HEK293 (cell line): ENCODE measurements around the gene GCK.

Experiments
- CTCF ChIA-PET: fragments of 350-600 bp; formaldehyde crosslinking; extraction: SDS; loops from one replicate; lab custom pipeline; 2021; ENCODE audit warnings: antibody characterized with exemption; lab: Yijun Ruan, JAX
- POLR2A ChIA-PET: fragments of 300-600 bp; formaldehyde crosslinking; extraction: SDS; loops from one replicate; lab custom pipeline; 2020; ENCODE audit warnings: antibody characterized with exemption, inconsistent platforms; lab: Yijun Ruan, JAX
- H3K27ac ChIP-seq: fragments of 200-500 bp; sonication (Bioruptor generic); 2 replicates; pipeline ENCODE4 v1.5.1; 2014; ENCODE audit warnings: low read depth, low read length, control low read depth, inconsistent platforms; ENCODE audit errors: extremely low read depth
- H3K36me3 ChIP-seq, 2 experiments: fragments of 200-500 bp in 1 of 2; sonication (Bioruptor generic) in 1 of 2; 1 replicate in 1 of 2; 2 replicates in 1 of 2; pipeline ENCODE4 v1.5.1; 2014 to 2017; ENCODE audit warnings: inconsistent platforms in 2 of 2, low read length in 2 of 2; ENCODE audit not compliant: control insufficient read depth in 2 of 2, insufficient read depth in 1 of 2
- H3K4me1 ChIP-seq: fragments of 200-500 bp; sonication (Bioruptor generic); 2 replicates; pipeline ENCODE4 v1.5.1; 2014; ENCODE audit warnings: mild to moderate bottlenecking, low read length, inconsistent platforms; ENCODE audit not compliant: control insufficient read depth, insufficient read depth
- H3K4me3 ChIP-seq: 2 replicates; pipeline ENCODE4 v1.5.1; 2011; ENCODE audit warnings: low read depth, mild to moderate bottlenecking, control low read depth, low read length, moderate library complexity
- H3K9me3 ChIP-seq: fragments of 200-500 bp; sonication (Bioruptor generic); 2 replicates; pipeline ENCODE4 v1.5.1; 2014; ENCODE audit warnings: low read depth, low read length, inconsistent platforms; ENCODE audit not compliant: control insufficient read depth, insufficient read depth
- EGR2 ChIP-seq: fragments of 450-650 bp; formaldehyde crosslinking; IDR thresholded peaks from 2 replicates; pipeline ENCODE4 v1.5.1; 2016; ENCODE audit warnings: low read depth, missing biosample characterization, missing genetic modification characterization
- GLIS2 ChIP-seq: fragments of 450-650 bp; formaldehyde crosslinking; IDR thresholded peaks from 2 replicates; pipeline ENCODE4 v1.5.1; 2016; ENCODE audit warnings: missing biosample characterization, missing genetic modification characterization
- PRDM4 ChIP-seq: fragments of 450-650 bp; formaldehyde crosslinking; IDR thresholded peaks from 2 replicates; pipeline ENCODE4 v1.5.1; 2017; ENCODE audit warnings: missing biosample characterization, missing genetic modification characterization
- WT1 ChIP-seq: fragments of 450-650 bp; formaldehyde crosslinking; IDR thresholded peaks from 2 replicates; pipeline ENCODE4 v1.5.1; 2016; ENCODE audit warnings: missing biosample characterization, missing genetic modification characterization
- ZBTB26 ChIP-seq: fragments of 450-650 bp; formaldehyde crosslinking; optimal IDR thresholded peaks from 2 replicates; pipeline ENCODE3; 2016; ENCODE audit warnings: missing biosample characterization, mild to moderate bottlenecking, missing genetic modification characterization
- ZBTB7A ChIP-seq: fragments of 450-650 bp; formaldehyde crosslinking; IDR thresholded peaks from 2 replicates; pipeline ENCODE4 v1.5.1; 2016; ENCODE audit warnings: low read depth, missing biosample characterization, missing genetic modification characterization
- ZFHX2 ChIP-seq: fragments of 450-650 bp; formaldehyde crosslinking; conservative IDR thresholded peaks from 2 replicates; pipeline ENCODE4 v1.5.1; 2016; ENCODE audit warnings: missing biosample characterization, missing genetic modification characterization
- ZIC2 ChIP-seq: fragments of 450-650 bp; formaldehyde crosslinking; IDR thresholded peaks from 2 replicates; pipeline ENCODE4 v1.5.1; 2016; ENCODE audit warnings: missing biosample characterization, missing genetic modification characterization
- ZNF133 ChIP-seq: fragments of 450-650 bp; formaldehyde crosslinking; IDR thresholded peaks from 2 replicates; pipeline ENCODE4 v1.5.1; 2016; ENCODE audit warnings: missing biosample characterization, missing genetic modification characterization
- ZNF211 ChIP-seq: fragments of 450-650 bp; formaldehyde crosslinking; IDR thresholded peaks from 2 replicates; pipeline ENCODE4 v1.5.1; 2016; ENCODE audit warnings: low read depth, missing biosample characterization, missing genetic modification characterization
- ZNF311 ChIP-seq: fragments of 450-650 bp; formaldehyde crosslinking; IDR thresholded peaks from 2 replicates; pipeline ENCODE4 v1.5.1; 2017; ENCODE audit warnings: missing biosample characterization, missing genetic modification characterization, borderline replicate concordance
- ZNF354C ChIP-seq: fragments of 450-650 bp; formaldehyde crosslinking; IDR thresholded peaks from 2 replicates; pipeline ENCODE4 v1.5.1; 2016; ENCODE audit warnings: missing biosample characterization, missing genetic modification characterization, low read depth, borderline replicate concordance
- ZNF837 ChIP-seq: fragments of 450-650 bp; formaldehyde crosslinking; IDR thresholded peaks from 2 replicates; pipeline ENCODE4 v1.5.1; 2016; ENCODE audit warnings: missing biosample characterization, missing genetic modification characterization

Gene GCK

GRCh38 chr7:44213206-44213876, 24.1 kb upstream of the GCK start (continued):
- no peak for TF ChIP-seq ZNF354C

- TF ChIP-seq ZFHX2 (tag by site-specific recombination): peak; percentile 87
- peak; percentile 81 for TF ChIP-seq EGR2 (tag by site-specific recombination)
- TF ChIP-seq ZNF133 (tag by site-specific recombination): no peak
- no peak for TF ChIP-seq WT1 (tag by site-specific recombination)
- TF ChIP-seq, all 188 proteins: peak for 2
- H3K4me3 ChIP-seq: no peak overlapping the region
- H3K9me3 ChIP-seq: no peaks in the 10 kb centered on the region
- H3K36me3 ChIP-seq: peaks cover 9 to 56% of the 10 kb centered on the region in 2 experiments; a peak in 2 of 3 replicates
- CTCF ChIA-PET: interaction anchor here (1.1 to 3.3 kb wide), 4 partner anchors 11 to 79 kb away, joined by 3 to 13 read pairs (median 3); no protein-coding TSS in a partner anchor
- H3K27ac ChIP-seq: no peak overlapping the region
- H3K4me1 ChIP-seq: no peaks in the 10 kb centered on the region
- POLR2A ChIA-PET: no interaction called here
Measured at GRCh38 chr7:44212581-44213184, 23.4 kb upstream of the GCK start.

GRCh38 chr7:44212018-44212417, 22.8 kb upstream of the GCK start:
- no peaks in the 10 kb centered on the region for H3K9me3 ChIP-seq
- CTCF ChIA-PET: interaction anchor here (0.8 to 1.3 kb wide), 3 partner anchors 16 to 32 kb away, joined by 3 to 6 read pairs (median 3); no protein-coding TSS in a partner anchor
- H3K4me3 ChIP-seq: no peak overlapping the region
- H3K27ac ChIP-seq: no peak overlapping the region
- POLR2A ChIA-PET: no interaction called here
- H3K4me1 ChIP-seq: no peaks in the 10 kb centered on the region
- peaks cover 13 to 62% of the 10 kb centered on the region in 2 experiments; a peak in 2 of 3 replicates for H3K36me3 ChIP-seq
- TF ChIP-seq ZIC2 (peak; percentile 25; the same call in 1 of the 2 replicates), ZNF837 (tag by site-specific recombination) (no peak), ZNF211 (tag by site-specific recombination) (no peak), PRDM4 (tag by site-specific recombination) (no peak), GLIS2 (no peak), ZBTB26 (tag by site-specific recombination) (no peak)

GRCh38 chr7:44211126-44211675, 22.0 kb upstream of the GCK start:
- Histone ChIP-seq H3K9me3 (no peaks in the 10 kb centered on the region), H3K27ac (no peak overlapping the region), H3K36me3 (peaks cover 13 to 69% of the 10 kb centered on the region in 2 experiments; a peak in 2 of 3 replicates), H3K4me3 (no peak overlapping the region), H3K4me1 (no peaks in the 10 kb centered on the region)
- POLR2A ChIA-PET: no interaction called here
- CTCF ChIA-PET: interaction anchor here (0.8 to 1.1 kb wide), 2 partner anchors 30 to 32 kb away, joined by 3 to 6 read pairs; no protein-coding TSS in a partner anchor
- TF ChIP-seq ZNF311 (no peak), ZBTB7A (tag by site-specific recombination) (no peak)
